Activated CD4-positive, alpha-beta T cell treated with anti-CD3 and anti-CD28 coated beads, Interleukin-2, amount 50 U/mL, for 24 hours (primary cell): ENCODE data around the gene TEAD3.

ENCODE experiments used
- DNase-seq, 2 donors: peaks; one replicate each; pipeline ENCODE4 v3.0.0-alpha.2; 2020; ENCODE audit warnings: low read depth in 1 of 2, low spot score in 1 of 2

Gene TEAD3

DNA sequence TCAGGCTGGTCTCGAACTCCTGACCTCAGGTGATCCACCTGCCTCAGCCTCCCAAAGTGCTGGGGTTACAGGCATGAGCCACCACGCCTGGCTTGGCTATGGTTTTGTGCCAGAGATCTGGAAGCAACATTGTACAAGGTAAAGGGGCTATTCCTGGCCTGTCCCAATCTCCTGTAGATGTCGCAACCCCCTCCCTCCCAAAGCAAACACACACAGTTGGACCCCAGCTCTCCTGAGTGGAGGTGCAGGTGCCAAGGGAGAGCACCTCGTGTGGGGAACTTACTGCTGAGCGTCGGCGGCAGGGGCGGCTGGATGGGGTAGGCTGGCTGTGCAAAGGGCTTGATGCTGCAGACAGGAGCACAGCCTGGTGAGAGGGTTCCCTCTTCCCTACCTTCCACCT, 19.9 kb downstream of the TEAD3 start:
- DNase-seq: no peak

DNA sequence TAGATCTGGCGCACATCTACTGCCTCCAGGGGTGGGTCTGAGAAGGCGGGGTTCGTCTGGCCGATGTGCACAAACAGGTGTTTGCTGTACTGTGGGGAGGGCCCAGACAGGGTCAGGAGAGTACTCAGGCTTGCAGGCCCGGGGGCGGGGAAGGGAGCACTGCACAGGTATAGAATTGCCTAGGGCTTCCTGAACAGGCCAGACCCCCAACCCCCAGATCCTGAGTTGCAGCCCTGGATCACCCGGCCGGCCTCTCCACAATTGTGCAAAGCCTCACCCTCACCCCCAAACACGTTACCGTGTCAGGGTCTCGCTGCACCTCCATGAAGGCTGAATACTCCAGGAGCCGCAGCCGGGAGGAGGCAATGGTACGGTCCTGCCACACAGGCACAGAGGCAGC, 20.9 kb downstream of the TEAD3 start:
- no peak for DNase-seq

- DNase-seq: no peak
Measured at GRCh38 chr6:35475573-35475972, 21.3 kb downstream of the TEAD3 start.

GRCh38 chr6:35474942-35475570, 21.8 kb downstream of the TEAD3 start:
- no peak for DNase-seq

DNA sequence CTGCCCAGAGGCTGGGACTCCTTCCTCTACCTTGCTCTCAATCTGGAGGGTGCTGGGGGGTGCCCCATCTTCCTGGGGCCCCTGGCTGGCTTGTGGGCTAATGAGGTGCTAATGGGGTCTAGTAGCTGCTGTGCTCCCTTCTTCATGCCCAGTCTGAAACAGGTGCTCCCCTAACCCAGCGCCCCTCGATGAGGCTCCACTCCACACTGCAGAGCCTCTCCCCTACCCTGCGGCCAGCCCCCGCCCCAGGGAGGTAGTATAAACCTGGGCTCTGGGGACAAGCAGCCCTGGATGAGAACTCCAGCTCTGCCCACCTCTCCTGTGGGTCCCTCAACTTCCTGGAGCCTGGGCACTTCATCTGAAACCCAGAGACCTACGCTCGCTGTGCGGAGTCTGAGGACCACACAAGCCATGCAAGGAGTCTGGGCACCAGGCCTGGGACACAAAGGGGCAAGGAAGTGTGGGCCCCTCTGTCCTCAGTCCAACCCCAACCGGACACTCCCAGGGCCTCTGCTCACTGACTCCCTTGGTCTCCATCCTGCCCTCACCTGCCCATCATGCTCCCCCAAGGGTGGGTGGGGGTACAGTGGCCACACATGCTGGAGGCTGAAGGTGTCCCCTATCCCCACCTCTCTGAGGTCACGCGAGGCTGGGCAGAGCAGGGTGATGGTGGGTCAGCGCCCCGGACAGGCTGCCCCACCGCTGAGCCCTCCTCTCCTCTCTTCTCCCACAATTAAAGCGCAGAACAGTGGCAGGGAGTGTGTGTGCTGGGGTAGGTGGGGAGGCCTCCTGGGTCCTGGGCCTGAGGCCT, 22.5 kb downstream of the TEAD3 start:
- no peak for DNase-seq

DNA sequence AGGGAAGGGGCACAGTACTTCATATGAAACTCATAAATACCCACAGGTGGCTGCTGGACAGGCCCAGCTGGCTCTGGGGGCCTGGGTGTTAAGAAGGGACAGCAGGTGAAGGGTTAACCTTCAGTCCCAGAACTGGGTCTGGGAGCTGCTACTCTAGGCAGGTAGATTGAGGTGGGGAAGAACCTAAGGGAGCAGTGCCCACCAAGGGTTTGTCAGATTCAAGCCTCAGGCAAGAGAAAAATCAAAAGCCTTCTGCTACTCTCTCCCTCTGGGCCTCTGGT, 23.1 kb downstream of the TEAD3 start:
- DNase-seq: no peak

DNA sequence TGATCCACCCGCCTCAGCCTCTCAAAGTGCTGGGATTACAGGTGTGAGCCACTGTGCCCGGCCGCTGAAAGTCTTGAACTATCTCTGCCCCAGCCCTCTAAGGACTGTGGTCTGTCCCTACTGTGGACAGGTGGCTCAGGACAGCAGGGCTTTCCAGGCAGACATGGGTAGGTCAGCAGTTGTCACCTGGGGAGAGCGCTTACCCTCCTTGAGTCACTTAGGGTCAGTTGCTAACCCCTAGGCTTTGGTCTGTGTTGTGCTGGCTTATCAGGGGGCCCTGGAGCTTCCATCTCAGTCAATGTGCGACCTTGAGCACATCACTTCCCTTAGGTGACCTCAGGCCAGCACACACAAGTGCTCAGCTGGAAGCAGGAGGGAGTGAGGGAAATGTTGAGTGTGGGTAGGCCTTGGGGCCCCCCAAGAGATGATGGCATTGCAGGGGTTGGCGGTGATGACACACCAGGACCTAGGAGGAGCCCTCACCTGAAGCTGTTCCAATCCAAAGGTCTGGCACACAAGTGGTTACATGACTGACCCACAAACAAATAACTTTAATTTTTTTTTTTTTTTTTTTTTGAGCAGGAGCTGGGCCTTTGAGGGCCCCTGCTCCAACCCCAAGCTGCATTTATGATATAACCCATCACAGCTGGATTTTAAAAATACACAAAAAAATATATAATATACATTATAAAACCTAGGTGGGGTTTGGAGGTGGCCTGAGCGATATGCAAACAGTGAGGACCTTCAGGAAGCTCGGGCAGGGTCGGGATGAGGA, 23.6 kb downstream of the TEAD3 start:
- DNase-seq: no peak

DNA sequence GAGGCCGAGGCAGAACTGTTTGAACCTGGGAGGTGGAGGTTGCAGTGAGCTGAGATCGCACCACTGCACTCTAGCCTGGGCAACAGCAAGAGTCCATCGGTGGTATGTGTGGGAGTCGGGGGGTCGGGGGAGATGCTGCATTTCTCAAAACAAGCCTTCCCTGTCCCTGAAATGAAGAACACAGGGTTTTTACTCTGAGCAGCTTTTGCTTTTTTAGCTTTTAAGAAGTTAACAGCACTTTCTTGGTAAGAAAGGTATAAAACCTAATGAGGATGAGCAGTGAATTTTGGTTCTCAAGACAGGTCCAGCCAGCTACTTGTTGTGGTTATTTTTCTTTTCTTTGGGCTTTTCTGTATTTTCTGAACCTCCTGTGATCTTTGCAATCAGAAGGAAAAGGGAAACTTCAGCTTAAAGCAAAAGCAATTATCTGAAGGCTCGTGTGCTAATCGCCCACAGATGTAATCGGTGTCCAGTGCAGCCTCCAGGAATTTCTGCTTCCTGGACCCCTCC, 25.0 kb downstream of the TEAD3 start:
- no peak for DNase-seq

- DNase-seq: no peak
Measured at GRCh38 chr6:35470663-35471120, 26.2 kb downstream of the TEAD3 start.

DNA sequence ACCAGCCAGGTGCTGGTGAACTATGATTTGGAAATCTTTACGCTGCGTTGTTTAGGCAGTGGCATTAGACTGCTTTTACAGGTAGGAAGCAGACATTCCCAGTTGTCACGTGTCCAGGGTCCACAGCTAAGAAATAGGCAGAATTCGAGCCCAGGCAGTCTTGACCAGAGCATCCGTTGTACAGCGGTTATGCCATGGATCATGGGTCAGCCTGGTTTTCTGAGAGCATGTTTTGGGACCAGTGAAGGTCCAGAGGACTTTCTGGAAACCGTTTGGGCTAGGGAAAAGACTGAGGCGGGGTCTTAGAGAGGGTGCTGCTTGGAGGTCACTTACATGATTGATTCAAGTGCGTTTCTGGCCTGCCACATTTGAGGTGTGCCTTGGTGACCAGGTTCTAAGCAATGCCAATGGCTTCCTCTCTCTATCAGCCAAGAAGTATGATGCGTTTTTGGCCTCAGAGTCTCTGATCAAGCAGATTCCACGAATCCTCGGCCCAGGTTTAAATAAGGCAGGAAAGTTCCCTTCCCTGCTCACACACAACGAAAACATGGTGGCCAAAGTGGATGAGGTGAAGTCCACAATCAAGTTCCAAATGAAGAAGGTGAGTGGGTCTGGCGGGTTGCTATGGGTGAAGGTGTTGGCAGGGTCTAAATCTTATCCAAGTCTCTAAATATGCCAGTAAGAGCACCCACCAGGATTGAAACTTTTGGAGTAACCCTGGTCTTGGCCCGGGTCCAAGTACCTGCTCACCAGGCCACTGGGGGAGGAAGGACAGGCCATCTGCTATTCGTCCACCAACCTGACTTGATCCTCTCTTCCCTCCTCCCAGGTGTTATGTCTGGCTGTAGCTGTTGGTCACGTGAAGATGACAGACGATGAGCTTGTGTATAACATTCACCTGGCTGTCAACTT, 26.9 kb downstream of the TEAD3 start:
- no peak for DNase-seq

DNA sequence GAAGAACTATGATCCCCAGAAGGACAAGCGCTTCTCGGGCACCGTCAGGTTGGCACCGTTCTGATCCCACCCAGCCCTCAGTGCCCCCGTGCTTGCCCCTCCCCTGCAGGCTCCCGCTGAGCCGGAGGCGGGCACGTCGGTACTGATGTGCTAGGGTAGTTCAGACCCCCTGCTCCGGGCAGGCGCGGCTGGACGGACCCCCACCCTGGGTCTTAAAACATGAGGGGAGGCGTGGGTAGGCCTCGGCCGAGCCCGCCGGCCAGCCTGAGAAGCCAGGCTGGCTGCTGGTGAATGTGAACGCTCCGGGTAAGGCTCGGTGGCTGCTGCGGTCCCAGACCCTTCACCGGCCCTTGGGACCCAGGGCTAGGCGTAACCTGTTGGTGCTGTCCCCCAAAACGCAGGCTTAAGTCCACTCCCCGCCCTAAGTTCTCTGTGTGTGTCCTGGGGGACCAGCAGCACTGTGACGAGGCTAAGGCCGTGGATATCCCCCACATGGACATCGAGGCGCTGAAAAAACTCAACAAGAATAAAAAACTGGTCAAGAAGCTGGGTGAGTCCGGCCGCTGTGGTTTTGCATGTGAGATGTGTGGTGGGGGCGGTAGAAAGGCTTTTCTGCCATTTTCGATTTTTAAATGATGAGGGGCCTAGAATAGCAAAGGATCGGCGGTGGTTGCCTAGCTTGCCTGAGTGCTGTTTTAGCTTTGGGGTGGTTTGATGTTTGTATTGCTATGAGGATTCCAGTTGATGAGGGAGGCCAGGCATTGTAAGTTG, 27.7 kb downstream of the TEAD3 start:
- DNase-seq: no peak

DNA sequence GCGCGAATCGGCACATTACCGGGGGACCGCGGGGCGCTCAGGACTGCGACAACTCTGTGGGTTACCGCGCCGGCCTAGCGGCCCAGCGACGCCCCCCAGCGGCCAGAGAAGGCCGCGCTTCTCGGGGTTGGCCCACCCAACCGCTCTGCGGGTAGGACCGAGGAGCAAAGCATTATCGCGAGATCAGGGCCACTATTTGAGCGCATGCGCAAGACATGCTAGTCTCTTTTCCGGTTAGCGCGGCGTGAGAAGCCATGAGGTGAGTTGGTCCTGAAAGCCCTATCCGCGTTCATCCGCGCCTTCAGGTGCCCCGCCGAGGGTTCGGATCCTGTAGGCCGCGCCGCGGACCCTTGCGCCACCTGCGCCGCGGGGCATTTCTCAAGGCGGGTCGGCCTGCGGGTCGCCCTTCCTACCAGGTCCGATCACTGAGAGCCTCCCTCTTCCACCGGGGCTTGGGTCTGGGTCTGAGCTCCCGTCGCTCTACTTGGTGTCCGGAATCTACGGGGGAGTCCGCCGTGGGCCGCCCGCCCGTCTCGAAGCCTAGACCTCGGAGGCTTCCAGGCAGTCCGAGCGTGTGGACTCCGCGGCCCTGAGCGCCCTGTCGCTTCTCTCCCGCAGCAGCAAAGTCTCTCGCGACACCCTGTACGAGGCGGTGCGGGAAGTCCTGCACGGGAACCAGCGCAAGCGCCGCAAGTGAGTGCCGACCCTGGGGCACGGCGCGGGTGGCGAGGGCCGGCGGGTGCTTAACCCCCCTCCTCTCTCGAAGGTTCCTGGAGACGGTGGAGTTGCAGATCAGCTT, 28.5 kb downstream of the TEAD3 start, which contains the start of gene RPL10A:
RPL10A (plus strand) TSS at position 221 of the 799 bp plus-strand sequence; CDS start at position 255, 34 bp downstream.
- peak; percentile 91 to 96 for DNase-seq

GRCh38 chr6:35465646-35466045, 31.2 kb downstream of the TEAD3 start:
- no peak for DNase-seq

- no peak for DNase-seq
Measured at GRCh38 chr6:35463292-35463691, 33.6 kb downstream of the TEAD3 start.

GRCh38 chr6:35461270-35461669, 35.6 kb downstream of the TEAD3 start:
- no peak for DNase-seq

GRCh38 chr6:35457907-35458306, 39.0 kb downstream of the TEAD3 start:
- DNase-seq: no peak

DNA sequence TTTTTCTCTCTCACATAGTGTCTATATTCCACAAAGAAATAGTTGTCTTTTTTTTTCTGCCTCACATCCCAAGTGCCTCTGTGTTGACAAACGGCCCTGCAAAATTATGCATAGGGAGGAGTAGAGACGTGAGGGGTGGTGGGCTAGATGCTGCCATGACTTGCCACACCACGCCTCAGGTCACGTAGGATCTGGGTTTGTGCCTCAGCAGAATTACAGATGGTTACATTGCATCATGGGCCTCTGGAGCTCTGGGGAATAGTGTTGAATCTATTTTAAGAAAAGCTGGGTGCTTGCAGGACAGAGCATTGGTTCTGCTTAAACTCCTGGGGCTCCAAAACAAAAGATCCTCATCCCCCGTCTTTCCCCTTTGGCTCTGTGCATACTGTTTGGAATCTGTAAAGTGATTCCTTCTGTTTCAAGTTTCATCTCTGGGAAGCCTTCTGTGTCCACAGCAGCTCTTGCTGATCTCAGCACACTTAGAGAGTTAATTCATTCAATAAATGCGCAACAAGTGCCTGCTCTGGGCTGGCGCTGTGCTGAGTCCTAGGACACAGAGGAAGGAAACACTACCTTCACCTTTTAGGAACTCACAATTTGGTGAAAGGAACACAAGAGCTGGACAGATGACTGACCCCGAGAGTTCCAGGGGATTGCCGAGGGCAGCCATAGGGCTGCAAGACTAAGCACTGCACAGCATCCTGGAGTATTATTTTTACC, 42.3 kb downstream of the TEAD3 start:
- DNase-seq: no peak

DNA sequence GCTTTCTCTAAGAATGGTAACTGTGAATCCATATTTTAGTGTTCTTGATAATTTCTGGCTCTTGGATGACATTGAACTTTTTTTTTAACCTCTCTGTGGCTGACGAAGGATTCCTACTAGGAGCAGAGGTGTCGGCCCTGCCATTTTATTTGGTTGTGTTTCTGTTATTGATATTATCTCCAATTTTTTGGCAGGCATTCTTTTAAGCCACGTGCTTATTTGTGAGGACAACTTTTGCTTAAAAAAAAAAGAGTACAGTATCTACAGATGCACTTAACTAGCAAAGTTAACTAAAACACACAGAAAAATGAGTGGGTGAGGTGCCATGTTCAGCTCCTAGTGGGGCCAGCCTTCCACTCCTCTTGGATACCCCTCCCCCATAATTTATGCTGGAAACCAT, 43.6 kb downstream of the TEAD3 start:
- no peak for DNase-seq
